ENCODE results near the gene SERP2.

Gene SERP2

DNA sequence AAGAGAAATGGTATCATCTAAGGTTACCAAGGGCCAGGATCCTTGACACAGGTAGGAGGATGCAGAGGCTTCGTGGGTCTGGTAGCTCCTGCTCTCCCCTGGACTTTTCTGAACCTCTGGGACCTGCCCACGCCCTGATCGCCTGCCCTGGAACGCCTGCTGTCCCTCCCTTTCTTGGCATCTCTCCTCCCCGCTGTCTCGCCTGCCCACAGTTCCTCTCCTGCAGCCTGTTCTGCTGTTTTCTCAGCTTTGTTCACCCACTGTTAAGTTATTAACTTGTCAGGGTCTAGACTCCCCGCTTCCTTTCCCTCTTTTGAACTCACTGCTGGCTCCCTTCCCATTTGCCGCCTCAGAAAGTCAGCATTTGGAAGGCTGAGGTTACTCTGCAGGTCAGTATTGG is 19.8 kb downstream of the SERP2 start:
- POLR2A ChIA-PET, result interaction anchor here (0.6 to 2.2 kb wide), 3 partner anchors 13 to 326 kb away, joined by 3 to 9 read pairs (median 4); no protein-coding TSS in a partner anchor
- 2% methylated on average over 7 of the region's 8 CpGs for WGBS (ENCODE audit: insufficient coverage)
- CTCF ChIA-PET, result interaction anchor here (0.8 to 2.6 kb wide), 4 partner anchors 17 to 61 kb away, joined by 3 to 7 read pairs (median 4); no protein-coding TSS in a partner anchor
- H3K4me3 ChIP-seq (ENCODE audit: control insufficient read depth in 1 of 7, extremely low read depth in 1 of 7, insufficient read depth in 4 of 7, low read depth in 2 of 7, low read length in 6 of 7), result peak overlapping the region in 2 of 7 experiments; percentile 22 to 53
- H3K36me3 ChIP-seq (ENCODE audit: control insufficient read depth in 4 of 4, insufficient read depth in 4 of 4, low read length in 3 of 4), result no peaks in the 10 kb centered on the region
- H3K27me3 ChIP-seq (replicated peaks in 2 of 5; ENCODE audit: control insufficient read depth in 4 of 5, insufficient read depth in 5 of 5, low read length in 4 of 5), result no peaks in the 10 kb centered on the region
- peak in 1 of 3 donors; percentile 66 for DNase-seq
- peaks cover 0 to 56% (median 40%) of the 10 kb centered on the region in 4 experiments for H3K4me1 ChIP-seq (ENCODE audit: control extremely low read depth in 1 of 4, control insufficient read depth in 4 of 4, insufficient read depth in 4 of 4, low read length in 3 of 4)
- H3K9me3 ChIP-seq (ENCODE audit: control extremely low read depth in 1 of 5, control insufficient read depth in 4 of 5, insufficient read depth in 2 of 5, low read depth in 1 of 5, low read length in 4 of 5), result no peaks in the 10 kb centered on the region
- no peak overlapping the region for H3K27ac ChIP-seq (ENCODE audit: insufficient read depth in 1 of 2, low read depth in 1 of 2, low read length in 2 of 2, poor library complexity in 1 of 2, severe bottlenecking in 2 of 2)

DNA sequence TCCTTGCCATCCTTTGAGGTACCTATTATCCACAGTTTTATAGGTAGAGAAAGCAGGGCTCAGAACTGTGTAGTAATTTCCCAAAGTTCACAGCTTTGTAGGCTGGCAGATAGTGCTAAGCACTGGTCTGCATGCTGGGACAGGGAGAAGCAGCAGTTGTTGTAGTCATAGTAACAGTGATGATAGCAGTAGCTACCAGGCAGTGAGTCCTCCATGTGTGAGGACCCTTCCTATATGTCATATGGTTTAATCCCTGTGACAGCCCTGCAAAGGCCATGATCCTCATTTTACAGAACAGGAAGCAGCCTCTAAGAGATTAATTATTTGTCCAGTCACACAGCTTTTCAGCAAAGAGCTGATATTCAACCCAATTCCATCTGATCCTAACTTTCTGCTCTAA is 21.0 kb downstream of the SERP2 start:
- no peaks in the 10 kb centered on the region for H3K9me3 ChIP-seq (ENCODE audit: control extremely low read depth in 1 of 5, control insufficient read depth in 4 of 5, insufficient read depth in 2 of 5, low read depth in 1 of 5, low read length in 4 of 5)
- ChIA-PET POLR2A (interaction anchor here (0.9 to 2.2 kb wide), 4 partner anchors 12 to 42 kb away, joined by 3 to 9 read pairs (median 4); no protein-coding TSS in a partner anchor), CTCF (interaction anchor here (0.6 to 1.4 kb wide), 9 partner anchors 9 to 152 kb away, joined by 3 to 6 read pairs (median 4); no protein-coding TSS in a partner anchor)
- peak in 2 of 3 donors; percentile 64 to 79 for DNase-seq
- peaks cover 0 to 49% (median 30%) of the 10 kb centered on the region in 4 experiments for H3K4me1 ChIP-seq (ENCODE audit: control extremely low read depth in 1 of 4, control insufficient read depth in 4 of 4, insufficient read depth in 4 of 4, low read length in 3 of 4)
- H3K36me3 ChIP-seq (ENCODE audit: control insufficient read depth in 4 of 4, insufficient read depth in 4 of 4, low read length in 3 of 4), result no peaks in the 10 kb centered on the region
- no peaks in the 10 kb centered on the region for H3K27me3 ChIP-seq (replicated peaks in 2 of 5; ENCODE audit: control insufficient read depth in 4 of 5, insufficient read depth in 5 of 5, low read length in 4 of 5)
- H3K27ac ChIP-seq (ENCODE audit: insufficient read depth in 1 of 2, low read depth in 1 of 2, low read length in 2 of 2, poor library complexity in 1 of 2, severe bottlenecking in 2 of 2), result no peak overlapping the region
- H3K4me3 ChIP-seq (ENCODE audit: control insufficient read depth in 1 of 7, extremely low read depth in 1 of 7, insufficient read depth in 4 of 7, low read depth in 2 of 7, low read length in 6 of 7), result no peak overlapping the region

DNA sequence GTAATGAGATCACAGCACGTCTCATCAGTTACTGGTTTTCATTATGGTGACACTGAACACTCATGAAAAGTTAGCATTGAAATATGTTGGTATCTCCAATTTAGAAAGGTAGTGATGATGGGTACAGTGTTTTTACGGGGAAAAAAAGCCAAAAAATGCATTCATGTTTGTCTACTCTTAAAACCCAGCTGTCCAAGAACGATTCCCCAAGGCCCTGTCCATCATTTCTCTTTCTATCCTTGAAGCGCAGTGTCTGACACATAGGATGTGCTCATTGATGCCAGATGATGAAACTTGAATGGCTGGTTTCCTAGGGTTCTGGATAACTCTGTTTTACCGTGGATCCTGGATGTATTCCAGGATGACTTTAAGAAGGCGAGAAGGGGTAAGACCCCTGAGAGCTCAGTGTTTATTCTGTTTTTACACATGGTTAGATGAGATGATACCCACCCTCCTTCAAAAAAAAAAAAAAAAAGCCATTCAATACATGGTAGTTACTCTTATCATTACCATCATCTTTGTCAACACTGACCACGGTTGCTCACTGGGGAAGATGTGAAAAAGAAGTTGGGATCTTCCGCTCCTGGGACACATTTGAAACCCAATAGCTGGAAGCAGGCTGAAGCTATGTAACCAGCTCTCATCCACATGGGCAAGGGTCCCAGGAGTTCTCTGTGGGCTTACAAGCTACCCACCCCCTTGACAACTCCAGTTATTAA is 22.5 kb downstream of the SERP2 start:
- ChIA-PET CTCF (interaction anchor here (1.4 to 1.6 kb wide), 2 partner anchors 10 to 29 kb away, joined by 4 to 6 read pairs; no protein-coding TSS in a partner anchor), POLR2A (interaction anchor here (0.7 kb wide), 1 partner anchor 1338 kb away, joined by 3 read pairs; no protein-coding TSS in a partner anchor)
- H3K27me3 ChIP-seq (replicated peaks in 2 of 5; ENCODE audit: control insufficient read depth in 4 of 5, insufficient read depth in 5 of 5, low read length in 4 of 5), result no peaks in the 10 kb centered on the region
- H3K9me3 ChIP-seq (ENCODE audit: control extremely low read depth in 1 of 5, control insufficient read depth in 4 of 5, insufficient read depth in 2 of 5, low read depth in 1 of 5, low read length in 4 of 5), result no peaks in the 10 kb centered on the region
- H3K27ac ChIP-seq (ENCODE audit: insufficient read depth in 1 of 2, low read depth in 1 of 2, low read length in 2 of 2, poor library complexity in 1 of 2, severe bottlenecking in 2 of 2), result no peak overlapping the region
- 100% methylated on average over 4 of the region's 8 CpGs for WGBS (ENCODE audit: insufficient coverage)
- H3K4me1 ChIP-seq (ENCODE audit: control extremely low read depth in 1 of 4, control insufficient read depth in 4 of 4, insufficient read depth in 4 of 4, low read length in 3 of 4), result peaks cover 0 to 59% (median 32%) of the 10 kb centered on the region in 4 experiments
- no peaks in the 10 kb centered on the region for H3K36me3 ChIP-seq (ENCODE audit: control insufficient read depth in 4 of 4, insufficient read depth in 4 of 4, low read length in 3 of 4)
- H3K4me3 ChIP-seq (ENCODE audit: control insufficient read depth in 1 of 7, extremely low read depth in 1 of 7, insufficient read depth in 4 of 7, low read depth in 2 of 7, low read length in 6 of 7), result no peak overlapping the region
- DNase-seq, result no peak

DNA sequence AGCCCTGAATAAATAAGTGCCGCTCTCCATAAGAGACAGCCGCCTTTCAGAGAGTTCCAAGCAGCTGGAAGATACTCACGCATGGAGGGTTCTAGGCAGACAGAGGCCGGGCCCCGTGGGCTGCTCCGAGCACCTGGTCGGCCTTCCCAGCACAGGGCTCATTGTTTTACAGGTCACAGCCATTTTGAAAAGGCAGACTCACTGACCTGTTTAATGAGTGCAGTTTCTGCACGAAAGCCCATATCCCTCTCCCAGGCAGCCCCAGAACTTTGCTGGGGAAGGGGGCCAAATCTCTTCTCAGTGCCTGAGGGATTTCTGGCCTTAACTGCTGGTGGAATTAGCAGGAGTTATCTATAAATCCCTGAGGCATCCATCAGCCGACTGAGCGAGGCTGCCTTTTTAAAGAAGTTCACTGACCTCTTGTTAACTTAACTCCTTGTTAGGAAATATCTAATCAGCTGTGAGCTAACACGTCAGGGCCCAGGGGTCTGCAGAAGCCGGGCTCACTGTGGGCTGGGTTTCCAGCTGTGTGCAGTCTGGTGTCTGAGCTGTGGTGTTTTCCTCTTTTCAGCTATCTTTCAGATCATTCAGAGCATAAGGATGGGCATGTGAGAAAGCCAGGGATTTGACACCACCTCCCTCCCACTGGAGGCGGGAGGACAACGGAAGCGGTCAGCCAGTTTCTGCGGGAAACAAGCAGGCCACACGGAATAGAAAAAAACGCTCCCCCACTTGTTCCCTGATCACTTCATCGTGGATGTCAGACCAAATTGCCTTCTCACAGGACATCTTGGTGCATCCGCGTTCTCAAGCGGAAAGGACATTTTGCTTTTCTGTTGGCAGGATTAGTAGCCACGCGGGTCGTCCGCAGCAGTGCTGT is 23.3 kb downstream of the SERP2 start:
- Histone ChIP-seq H3K4me3 (ENCODE audit: control insufficient read depth in 1 of 7, extremely low read depth in 1 of 7, insufficient read depth in 4 of 7, low read depth in 2 of 7, low read length in 6 of 7) (no peak overlapping the region), H3K27me3 (replicated peaks in 2 of 5; ENCODE audit: control insufficient read depth in 4 of 5, insufficient read depth in 5 of 5, low read length in 4 of 5) (no peaks in the 10 kb centered on the region), H3K36me3 (ENCODE audit: control insufficient read depth in 4 of 4, insufficient read depth in 4 of 4, low read length in 3 of 4) (no peaks in the 10 kb centered on the region), H3K4me1 (ENCODE audit: control extremely low read depth in 1 of 4, control insufficient read depth in 4 of 4, insufficient read depth in 4 of 4, low read length in 3 of 4) (peaks cover 0 to 61% (median 32%) of the 10 kb centered on the region in 4 experiments), H3K9me3 (ENCODE audit: control extremely low read depth in 1 of 5, control insufficient read depth in 4 of 5, insufficient read depth in 2 of 5, low read depth in 1 of 5, low read length in 4 of 5) (no peaks in the 10 kb centered on the region), H3K27ac (ENCODE audit: insufficient read depth in 1 of 2, low read depth in 1 of 2, low read length in 2 of 2, poor library complexity in 1 of 2, severe bottlenecking in 2 of 2) (peak overlapping the region in 1 of 2 experiments; percentile 43)
- ChIA-PET CTCF (interaction anchor here (1.0 to 1.6 kb wide), 5 partner anchors 7 to 44 kb away, joined by 3 to 6 read pairs (median 3); no protein-coding TSS in a partner anchor), POLR2A (interaction anchor here (0.8 kb wide), 1 partner anchor 7 kb away, joined by 3 read pairs; no protein-coding TSS in a partner anchor)
- WGBS (ENCODE audit: insufficient coverage), result 95% methylated on average over 26 of the region's 26 CpGs
- no peak for DNase-seq

DNA sequence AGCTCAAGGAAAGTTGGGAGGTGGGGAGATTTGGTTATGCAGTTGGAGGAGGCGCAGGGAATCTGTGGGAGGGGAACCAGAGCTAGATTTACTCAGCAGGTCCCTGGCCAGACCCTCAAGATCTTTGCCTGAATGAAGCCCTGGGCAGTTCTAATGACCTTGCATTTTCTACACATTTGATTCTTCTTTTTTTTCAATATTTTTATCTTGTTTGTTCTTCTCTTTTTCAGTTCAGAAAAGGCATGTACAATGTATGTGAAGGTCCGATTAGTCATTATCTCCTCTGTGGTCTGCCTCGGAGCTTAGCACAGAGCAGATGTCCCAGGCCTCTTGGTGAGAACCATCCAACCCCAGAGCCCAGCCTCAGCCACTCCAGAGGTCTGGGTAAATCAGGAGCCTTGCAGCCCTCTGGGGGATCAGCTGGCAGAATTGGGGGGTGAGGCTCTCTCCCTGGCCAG is 24.2 kb downstream of the SERP2 start:
- Histone ChIP-seq H3K36me3 (ENCODE audit: control insufficient read depth in 4 of 4, insufficient read depth in 4 of 4, low read length in 3 of 4) (no peaks in the 10 kb centered on the region), H3K27me3 (replicated peaks in 2 of 5; ENCODE audit: control insufficient read depth in 4 of 5, insufficient read depth in 5 of 5, low read length in 4 of 5) (no peaks in the 10 kb centered on the region), H3K9me3 (ENCODE audit: control extremely low read depth in 1 of 5, control insufficient read depth in 4 of 5, insufficient read depth in 2 of 5, low read depth in 1 of 5, low read length in 4 of 5) (no peaks in the 10 kb centered on the region), H3K4me3 (ENCODE audit: control insufficient read depth in 1 of 7, extremely low read depth in 1 of 7, insufficient read depth in 4 of 7, low read depth in 2 of 7, low read length in 6 of 7) (no peak overlapping the region), H3K4me1 (ENCODE audit: control extremely low read depth in 1 of 4, control insufficient read depth in 4 of 4, insufficient read depth in 4 of 4, low read length in 3 of 4) (peaks cover 0 to 64% (median 32%) of the 10 kb centered on the region in 4 experiments), H3K27ac (ENCODE audit: insufficient read depth in 1 of 2, low read depth in 1 of 2, low read length in 2 of 2, poor library complexity in 1 of 2, severe bottlenecking in 2 of 2) (peak overlapping the region in 1 of 2 experiments; percentile 43)
- peak; percentile 73 to 93 (median 86) for DNase-seq
- WGBS (ENCODE audit: insufficient coverage), result 100% methylated on average over 1 of the region's 3 CpGs
- ChIA-PET POLR2A (interaction anchor here (0.8 to 1.1 kb wide), 3 partner anchors 8 to 15 kb away, joined by 3 read pairs; no protein-coding TSS in a partner anchor), CTCF (interaction anchor here (1.1 to 1.6 kb wide), 7 partner anchors 8 to 119 kb away, joined by 3 to 6 read pairs (median 4); no protein-coding TSS in a partner anchor)

DNA sequence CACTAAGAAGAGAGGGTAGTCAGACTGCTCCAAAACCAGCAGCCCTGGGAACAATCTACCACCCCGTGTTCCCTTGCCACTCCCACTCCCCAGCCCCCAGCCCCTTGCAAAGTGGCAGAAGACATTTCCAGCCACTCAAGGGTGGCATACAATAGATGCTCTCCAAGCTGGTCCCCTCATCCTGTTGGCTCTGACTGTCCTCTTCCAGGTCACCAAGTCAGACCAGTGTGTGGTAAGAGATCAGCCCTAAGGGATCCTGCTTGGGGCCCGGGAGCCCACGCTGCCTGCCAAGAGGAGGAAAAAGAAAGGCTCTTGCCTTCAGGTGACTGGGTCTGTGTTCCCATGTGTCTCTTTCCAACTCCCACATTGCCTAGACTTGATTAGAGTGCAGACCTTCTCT is 25.0 kb downstream of the SERP2 start:
- no peak overlapping the region for H3K4me3 ChIP-seq (ENCODE audit: control insufficient read depth in 1 of 7, extremely low read depth in 1 of 7, insufficient read depth in 4 of 7, low read depth in 2 of 7, low read length in 6 of 7)
- no peaks in the 10 kb centered on the region for H3K27me3 ChIP-seq (replicated peaks in 2 of 5; ENCODE audit: control insufficient read depth in 4 of 5, insufficient read depth in 5 of 5, low read length in 4 of 5)
- no peaks in the 10 kb centered on the region for H3K36me3 ChIP-seq (ENCODE audit: control insufficient read depth in 4 of 4, insufficient read depth in 4 of 4, low read length in 3 of 4)
- no peak for DNase-seq
- H3K9me3 ChIP-seq (ENCODE audit: control extremely low read depth in 1 of 5, control insufficient read depth in 4 of 5, insufficient read depth in 2 of 5, low read depth in 1 of 5, low read length in 4 of 5), result no peaks in the 10 kb centered on the region
- POLR2A ChIA-PET, result interaction anchor here (1.0 to 1.1 kb wide), 2 partner anchors 12 to 14 kb away, joined by 3 read pairs; no protein-coding TSS in a partner anchor
- peaks cover 0 to 64% (median 25%) of the 10 kb centered on the region in 4 experiments for H3K4me1 ChIP-seq (ENCODE audit: control extremely low read depth in 1 of 4, control insufficient read depth in 4 of 4, insufficient read depth in 4 of 4, low read length in 3 of 4)
- WGBS (ENCODE audit: insufficient coverage), result 93% methylated on average over 3 of the region's 3 CpGs
- no peak overlapping the region for H3K27ac ChIP-seq (ENCODE audit: insufficient read depth in 1 of 2, low read depth in 1 of 2, low read length in 2 of 2, poor library complexity in 1 of 2, severe bottlenecking in 2 of 2)
- CTCF ChIA-PET, result interaction anchor here (1.1 to 1.6 kb wide), 6 partner anchors 9 to 120 kb away, joined by 3 to 6 read pairs (median 4); no protein-coding TSS in a partner anchor

Data from common myeloid progenitor, CD34-positive (primary cell).